ENCODE measurements around the gene CDC14B.
A peak's percentile ranks its signal among the peaks of the same experiment; 100 is the strongest.

The CDC14B gene

GRCh38 chr9:96519787-96520186 is 99.9 kb downstream of the CDC14B start:
- Histone ChIP-seq H3K4me3 (ENCODE audit: low read length) (no peak overlapping the region), H3K27me3 (ENCODE audit: insufficient read depth, low read length) (no peaks in the 10 kb centered on the region), H3K36me3 (ENCODE audit: insufficient read depth, low read depth, low read length) (peaks cover 43% of the 10 kb centered on the region), H3K9me3 (ENCODE audit: insufficient read depth, low read depth, low read length) (no peaks in the 10 kb centered on the region), H3K27ac (ENCODE audit: low read length) (no peak overlapping the region), H3K9ac (ENCODE audit: low read depth, low read length) (no peak overlapping the region), H3K4me1 (ENCODE audit: insufficient read depth, low read length) (no peaks in the 10 kb centered on the region)

DNA sequence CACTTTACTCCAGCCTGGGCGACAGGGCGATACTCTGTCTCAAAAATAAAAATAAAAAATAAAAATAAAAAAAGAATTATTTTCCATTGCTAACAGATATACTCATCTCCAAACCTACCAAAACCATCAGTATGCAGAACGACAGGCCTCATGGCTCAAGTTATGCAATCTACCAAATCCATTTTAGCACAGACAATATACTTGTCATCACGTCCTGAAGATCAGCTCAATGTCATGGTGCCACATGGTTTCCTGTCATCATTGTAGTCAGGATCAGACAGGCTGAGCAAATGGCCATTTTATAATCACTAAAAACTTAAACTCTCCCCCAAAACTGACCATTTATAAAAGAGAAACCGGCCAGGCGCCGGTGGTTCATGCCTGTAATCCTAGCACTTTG is 100.5 kb downstream of the CDC14B start:
- no peak overlapping the region for H3K27ac ChIP-seq (ENCODE audit: low read length)
- H3K4me3 ChIP-seq (ENCODE audit: low read length) = no peak overlapping the region
- H3K36me3 ChIP-seq (ENCODE audit: insufficient read depth, low read depth, low read length) = peaks cover 43% of the 10 kb centered on the region
- no peak overlapping the region for H3K9ac ChIP-seq (ENCODE audit: low read depth, low read length)
- no peaks in the 10 kb centered on the region for H3K4me1 ChIP-seq (ENCODE audit: insufficient read depth, low read length)
- H3K9me3 ChIP-seq (ENCODE audit: insufficient read depth, low read depth, low read length) = no peaks in the 10 kb centered on the region
- H3K27me3 ChIP-seq (ENCODE audit: insufficient read depth, low read length) = no peaks in the 10 kb centered on the region

- Histone ChIP-seq H3K9ac (ENCODE audit: low read depth, low read length) (no peak overlapping the region), H3K27me3 (ENCODE audit: insufficient read depth, low read length) (no peaks in the 10 kb centered on the region), H3K4me3 (ENCODE audit: low read length) (no peak overlapping the region), H3K27ac (ENCODE audit: low read length) (no peak overlapping the region), H3K4me1 (ENCODE audit: insufficient read depth, low read length) (no peaks in the 10 kb centered on the region), H3K36me3 (ENCODE audit: insufficient read depth, low read depth, low read length) (peaks cover 22% of the 10 kb centered on the region), H3K9me3 (ENCODE audit: insufficient read depth, low read depth, low read length) (no peaks in the 10 kb centered on the region)
These were observed 103.8 kb downstream of the CDC14B start for GRCh38 chr9:96515621-96516470.

DNA sequence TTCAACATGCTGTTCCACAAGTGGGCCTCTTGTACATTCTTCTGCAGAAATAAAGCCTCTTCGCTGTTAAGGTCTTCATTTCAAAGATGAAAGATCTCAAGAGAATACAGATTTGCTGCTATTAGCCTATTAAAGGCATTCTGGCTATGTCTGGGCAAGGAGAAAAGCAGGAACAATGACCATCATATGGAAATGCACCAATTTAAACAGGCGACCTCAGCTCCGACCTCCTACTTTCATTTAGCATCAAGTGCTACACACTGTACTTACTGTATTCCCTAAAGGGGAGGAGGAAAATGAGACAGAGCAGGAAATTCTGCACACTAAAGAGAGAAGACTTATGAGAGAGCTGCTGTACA is 104.9 kb downstream of the CDC14B start:
- peaks cover 22% of the 10 kb centered on the region for H3K36me3 ChIP-seq (ENCODE audit: insufficient read depth, low read depth, low read length)
- no peaks in the 10 kb centered on the region for H3K9me3 ChIP-seq (ENCODE audit: insufficient read depth, low read depth, low read length)
- no peaks in the 10 kb centered on the region for H3K27me3 ChIP-seq (ENCODE audit: insufficient read depth, low read length)
- H3K4me1 ChIP-seq (ENCODE audit: insufficient read depth, low read length) = peaks cover 5% of the 10 kb centered on the region; the same call in 1 of the 2 replicates
- no peak overlapping the region for H3K27ac ChIP-seq (ENCODE audit: low read length)
- no peak overlapping the region for H3K9ac ChIP-seq (ENCODE audit: low read depth, low read length)
- no peak overlapping the region for H3K4me3 ChIP-seq (ENCODE audit: low read length)

GRCh38 chr9:96514108-96514799 is 105.4 kb downstream of the CDC14B start:
- H3K9ac ChIP-seq (ENCODE audit: low read depth, low read length) = no peak overlapping the region
- no peak overlapping the region for H3K27ac ChIP-seq (ENCODE audit: low read length)
- no peak overlapping the region for H3K4me3 ChIP-seq (ENCODE audit: low read length)
- no peaks in the 10 kb centered on the region for H3K9me3 ChIP-seq (ENCODE audit: insufficient read depth, low read depth, low read length)
- H3K4me1 ChIP-seq (ENCODE audit: insufficient read depth, low read length) = peaks cover 9% of the 10 kb centered on the region; the same call in 1 of the 2 replicates
- no peaks in the 10 kb centered on the region for H3K27me3 ChIP-seq (ENCODE audit: insufficient read depth, low read length)
- peaks cover 21% of the 10 kb centered on the region for H3K36me3 ChIP-seq (ENCODE audit: insufficient read depth, low read depth, low read length)

DNA sequence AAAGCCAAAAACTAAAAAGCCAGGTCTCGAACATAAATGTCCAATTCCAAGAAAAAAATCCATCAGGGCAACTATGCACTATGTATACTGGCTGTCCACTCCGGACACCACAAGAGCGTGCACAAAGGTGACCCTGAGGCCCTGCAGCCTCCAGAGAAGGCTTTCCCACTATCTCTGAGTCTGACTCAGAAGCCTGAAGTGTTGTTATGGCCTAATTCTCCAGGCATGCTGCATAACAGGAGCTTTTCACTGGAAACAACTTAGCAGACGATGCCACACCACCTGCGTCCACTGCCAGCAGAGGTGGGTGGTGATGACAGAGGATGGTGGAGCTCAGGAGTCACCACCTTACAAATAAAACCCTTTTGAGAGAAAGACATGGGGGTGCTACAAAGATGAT is 106.0 kb downstream of the CDC14B start:
- Histone ChIP-seq H3K27me3 (ENCODE audit: insufficient read depth, low read length) (no peaks in the 10 kb centered on the region), H3K4me1 (ENCODE audit: insufficient read depth, low read length) (peaks cover 9% of the 10 kb centered on the region; the same call in 1 of the 2 replicates), H3K9me3 (ENCODE audit: insufficient read depth, low read depth, low read length) (no peaks in the 10 kb centered on the region), H3K36me3 (ENCODE audit: insufficient read depth, low read depth, low read length) (peaks cover 19% of the 10 kb centered on the region), H3K4me3 (ENCODE audit: low read length) (no peak overlapping the region), H3K9ac (ENCODE audit: low read depth, low read length) (no peak overlapping the region), H3K27ac (ENCODE audit: low read length) (no peak overlapping the region)

DNA sequence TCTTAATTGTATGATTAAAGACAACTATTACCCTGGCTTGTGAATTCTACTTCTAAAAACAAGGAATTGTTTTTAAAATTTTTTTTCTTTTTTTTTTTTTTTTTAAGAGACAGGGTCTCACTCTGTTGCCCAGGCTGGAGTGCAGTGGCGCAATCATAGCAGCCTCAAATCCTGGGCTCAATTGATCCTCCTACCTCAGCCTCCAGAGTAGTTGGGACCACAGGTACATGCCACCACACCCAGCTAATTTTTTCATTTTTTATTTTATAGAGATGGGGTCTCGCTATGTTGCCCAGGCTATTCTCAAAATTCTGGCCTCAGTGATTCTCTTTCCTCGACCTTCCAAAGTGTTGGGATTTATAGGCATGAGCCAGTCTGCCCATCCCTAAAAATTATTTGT is 107.4 kb downstream of the CDC14B start:
- Histone ChIP-seq H3K9me3 (ENCODE audit: insufficient read depth, low read depth, low read length) (no peaks in the 10 kb centered on the region), H3K4me1 (ENCODE audit: insufficient read depth, low read length) (peaks cover 9% of the 10 kb centered on the region; the same call in 1 of the 2 replicates), H3K9ac (ENCODE audit: low read depth, low read length) (no peak overlapping the region), H3K36me3 (ENCODE audit: insufficient read depth, low read depth, low read length) (peaks cover 19% of the 10 kb centered on the region), H3K4me3 (ENCODE audit: low read length) (no peak overlapping the region), H3K27ac (ENCODE audit: low read length) (no peak overlapping the region), H3K27me3 (ENCODE audit: insufficient read depth, low read length) (no peaks in the 10 kb centered on the region)

DNA sequence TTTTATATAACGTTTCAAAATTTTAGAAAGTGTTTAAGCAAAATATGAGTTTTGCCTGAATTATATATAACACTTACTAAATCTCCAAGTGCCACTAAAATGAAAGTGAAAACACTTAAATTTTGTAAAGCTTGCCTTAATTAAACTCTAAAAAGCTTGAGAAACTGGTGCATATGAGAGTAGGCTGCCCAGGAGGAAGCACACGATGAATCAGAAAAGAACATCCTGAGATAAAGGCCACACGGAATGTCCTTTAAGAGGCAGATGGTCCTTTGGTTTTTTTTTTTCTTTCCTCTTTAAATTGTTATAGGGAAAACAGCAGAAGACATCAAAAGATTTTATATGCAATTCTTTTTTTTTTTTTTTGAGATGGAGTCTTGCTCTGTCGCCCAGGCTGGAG is 109.4 kb downstream of the CDC14B start:
- peak overlapping the region; percentile 50; the same call in 1 of the 2 replicates for H3K9ac ChIP-seq (ENCODE audit: low read depth, low read length)
- peaks cover 19% of the 10 kb centered on the region for H3K36me3 ChIP-seq (ENCODE audit: insufficient read depth, low read depth, low read length)
- no peaks in the 10 kb centered on the region for H3K9me3 ChIP-seq (ENCODE audit: insufficient read depth, low read depth, low read length)
- peaks cover 9% of the 10 kb centered on the region; the same call in 1 of the 2 replicates for H3K4me1 ChIP-seq (ENCODE audit: insufficient read depth, low read length)
- H3K27me3 ChIP-seq (ENCODE audit: insufficient read depth, low read length) = no peaks in the 10 kb centered on the region
- H3K4me3 ChIP-seq (ENCODE audit: low read length) = no peak overlapping the region
- H3K27ac ChIP-seq (ENCODE audit: low read length) = no peak overlapping the region

- peaks cover 18% of the 10 kb centered on the region for H3K36me3 ChIP-seq (ENCODE audit: insufficient read depth, low read depth, low read length)
- no peak overlapping the region for H3K27ac ChIP-seq (ENCODE audit: low read length)
- no peaks in the 10 kb centered on the region for H3K27me3 ChIP-seq (ENCODE audit: insufficient read depth, low read length)
- H3K9ac ChIP-seq (ENCODE audit: low read depth, low read length) = peak overlapping the region; percentile 50; the same call in 1 of the 2 replicates
- peaks cover 9% of the 10 kb centered on the region; the same call in 1 of the 2 replicates for H3K4me1 ChIP-seq (ENCODE audit: insufficient read depth, low read length)
- H3K4me3 ChIP-seq (ENCODE audit: low read length) = no peak overlapping the region
- no peaks in the 10 kb centered on the region for H3K9me3 ChIP-seq (ENCODE audit: insufficient read depth, low read depth, low read length)
These were observed 109.8 kb downstream of the CDC14B start for GRCh38 chr9:96509848-96510247.

- H3K27me3 ChIP-seq (ENCODE audit: insufficient read depth, low read length) = no peaks in the 10 kb centered on the region
- no peak overlapping the region for H3K9ac ChIP-seq (ENCODE audit: low read depth, low read length)
- H3K27ac ChIP-seq (ENCODE audit: low read length) = no peak overlapping the region
- peaks cover 10% of the 10 kb centered on the region; the same call in 1 of the 2 replicates for H3K36me3 ChIP-seq (ENCODE audit: insufficient read depth, low read depth, low read length)
- H3K9me3 ChIP-seq (ENCODE audit: insufficient read depth, low read depth, low read length) = no peaks in the 10 kb centered on the region
- peaks cover 9% of the 10 kb centered on the region; the same call in 1 of the 2 replicates for H3K4me1 ChIP-seq (ENCODE audit: insufficient read depth, low read length)
- no peak overlapping the region for H3K4me3 ChIP-seq (ENCODE audit: low read length)
These were observed 110.6 kb downstream of the CDC14B start for GRCh38 chr9:96509026-96509425.

DNA sequence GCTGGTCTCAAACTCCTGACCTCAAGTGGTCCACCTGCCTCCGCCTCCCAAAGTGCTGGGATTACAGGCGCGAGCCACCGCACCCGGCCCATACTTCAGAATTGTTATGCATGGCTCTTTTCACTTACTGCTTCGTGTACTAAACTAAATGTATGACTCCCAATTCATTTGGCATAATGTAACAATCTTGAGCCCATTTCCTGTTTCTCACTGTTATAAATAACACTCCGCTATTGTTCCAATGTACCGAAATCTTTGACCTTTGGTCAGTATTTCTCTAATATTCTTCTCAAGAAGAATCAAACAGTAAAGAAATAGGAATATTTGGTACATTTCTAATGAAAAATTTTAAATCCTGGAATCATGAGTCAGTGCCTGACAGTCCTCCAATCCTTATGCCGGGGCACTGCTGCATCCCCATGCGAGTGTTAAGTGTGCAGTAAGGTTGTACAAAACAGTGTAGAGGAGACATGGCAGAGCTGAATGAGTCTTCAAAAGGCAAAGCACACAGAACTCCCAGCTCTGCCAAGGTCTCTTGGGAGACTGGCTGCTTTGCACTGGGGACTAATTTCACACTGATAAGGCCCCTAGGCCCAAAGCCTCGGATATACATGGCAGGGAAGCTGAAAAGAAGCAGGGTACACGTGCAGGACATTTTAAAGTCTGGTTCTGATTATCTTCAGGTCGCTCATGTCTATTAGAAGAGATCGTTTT is 111.3 kb downstream of the CDC14B start:
- Histone ChIP-seq H3K36me3 (ENCODE audit: insufficient read depth, low read depth, low read length) (0 out of 2 replicates have a peak, but pooled peaks cover 4% of the 10 kb centered on the region), H3K4me1 (ENCODE audit: insufficient read depth, low read length) (peaks cover 13% of the 10 kb centered on the region), H3K27me3 (ENCODE audit: insufficient read depth, low read length) (no peaks in the 10 kb centered on the region), H3K9ac (ENCODE audit: low read depth, low read length) (no peak overlapping the region), H3K27ac (ENCODE audit: low read length) (no peak overlapping the region), H3K9me3 (ENCODE audit: insufficient read depth, low read depth, low read length) (no peaks in the 10 kb centered on the region), H3K4me3 (ENCODE audit: low read length) (no peak overlapping the region)
